Left lung (tissue), 10 donors: ENCODE measurements around the gene TMIGD3. TPM values are rescaled to one million over a fixed set of nuclear protein-coding genes. Genes with fewer than 3 reads are reported as not detected.

Experiments
- ATAC-seq: fragments of 200-7000 bp; cut with Tn5 transposase; one replicate; pipeline ENCODE4 v1.9.1; 2020; ENCODE audit warnings: moderate library complexity
- DNase-seq, 4 donors: peaks; one replicate each; pipeline ENCODE4 v3.0.0-alpha.2; 2013 to 2020
- H3K27ac ChIP-seq, 2 donors: fragments of 200-600 bp; sonication (generic) in 1 of 2; one replicate each; pipeline versions ENCODE4 v1.5.0 to v1.8.0; 2020 to 2021
- H3K27me3 ChIP-seq, 2 donors: fragments of 200-600 bp; sonication (generic) in 1 of 2; one replicate each; pipeline versions ENCODE4 v1.5.0 to v1.8.0; 2020 to 2021
- H3K36me3 ChIP-seq, 2 donors: fragments of 200-600 bp; sonication (generic) in 1 of 2; one replicate each; pipeline versions ENCODE4 v1.5.0 to v1.8.0; 2020 to 2021
- H3K4me1 ChIP-seq, 2 donors: fragments of 200-600 bp; one replicate each; pipeline ENCODE4 v1.8.0; 2021
- H3K4me3 ChIP-seq, 2 donors: fragments of 200-600 bp; sonication (generic) in 1 of 2; one replicate each; pipeline versions ENCODE4 v1.5.0 to v1.8.0; 2020 to 2021; ENCODE audit warnings: mild to moderate bottlenecking in 1 of 2
- H3K9me3 ChIP-seq, 2 donors: fragments of 200-600 bp; sonication (generic) in 1 of 2; one replicate each; pipeline versions ENCODE4 v1.5.0 to v1.8.0; 2020 to 2021
- intact Hi-C, 2 donors: fragments of 100-400 bp; cut with DNase I; formaldehyde crosslinking; loops; one replicate each; pipeline versions ENCODE4 v1.11.2 to v1.14.2; 2022
- polyA plus RNA-seq, 6 donors: library from polyadenylated mRNA; unstranded; fragments of 120-200 nt; gene quantifications; one replicate each; pipeline ENCODE4 v1.2.1, GENCODE V29; 2013; ENCODE audit not compliant: insufficient read length in 6 of 6
- total RNA-seq, 2 donors: library from RNA; stranded (reverse); fragmentation: NEBNext Ultra II Directional; extraction: Animal tissue kit (Norgen Biotek cat#: 25700); gene quantifications; one replicate each; pipeline ENCODE4 v1.2.1, GENCODE V29; 2021
- TF ChIP-seq, protein P1 (sequence below), 2 donors: fragments of 200-600 bp; sonication (generic) in 1 of 2; IDR thresholded peaks; one replicate each; pipeline versions ENCODE4 v1.5.0 to v1.8.0; 2021; ENCODE audit warnings: antibody characterized with exemption in 2 of 2
- donor health status: DM: no; HTN: yes; CAD: no.
- donor health status: DM: no; HTN: no; CAD: no.

TMIGD3 gene
- total and polyA plus RNA-seq, 8 donors = 0.14 to 27.0 (median 0.65) TPM

DNA sequence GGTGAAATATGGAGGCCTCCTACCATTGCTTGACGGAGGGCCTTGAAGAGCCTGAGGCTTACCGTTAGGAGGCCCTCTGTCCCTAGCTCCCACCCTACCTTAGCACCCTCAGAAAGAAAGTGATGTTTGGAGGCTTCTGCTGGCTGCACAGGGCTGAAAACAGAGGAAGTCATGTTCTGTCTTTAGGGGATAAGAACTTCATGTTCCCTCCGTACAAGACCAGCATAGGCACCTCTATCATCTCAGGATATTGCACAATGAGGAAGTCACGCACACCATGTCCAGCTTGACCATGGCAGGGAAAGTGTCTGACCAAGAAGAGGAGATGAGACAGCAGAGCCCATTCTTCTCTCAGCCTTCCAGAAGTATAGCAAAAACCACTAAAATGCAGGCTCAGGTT is 13.8 kb downstream of the TMIGD3 start:
- Histone ChIP-seq H3K27ac (peak overlapping the region; percentile 41 to 94), H3K36me3 (no peaks in the 10 kb centered on the region), H3K4me3 (no peak overlapping the region), H3K27me3 (no peaks in the 10 kb centered on the region), H3K4me1 (peaks cover 0 to 63% of the 10 kb centered on the region in 2 donors), H3K9me3 (no peaks in the 10 kb centered on the region)
- peak; percentile 70 for ATAC-seq
- TF ChIP-seq, protein P1, sequence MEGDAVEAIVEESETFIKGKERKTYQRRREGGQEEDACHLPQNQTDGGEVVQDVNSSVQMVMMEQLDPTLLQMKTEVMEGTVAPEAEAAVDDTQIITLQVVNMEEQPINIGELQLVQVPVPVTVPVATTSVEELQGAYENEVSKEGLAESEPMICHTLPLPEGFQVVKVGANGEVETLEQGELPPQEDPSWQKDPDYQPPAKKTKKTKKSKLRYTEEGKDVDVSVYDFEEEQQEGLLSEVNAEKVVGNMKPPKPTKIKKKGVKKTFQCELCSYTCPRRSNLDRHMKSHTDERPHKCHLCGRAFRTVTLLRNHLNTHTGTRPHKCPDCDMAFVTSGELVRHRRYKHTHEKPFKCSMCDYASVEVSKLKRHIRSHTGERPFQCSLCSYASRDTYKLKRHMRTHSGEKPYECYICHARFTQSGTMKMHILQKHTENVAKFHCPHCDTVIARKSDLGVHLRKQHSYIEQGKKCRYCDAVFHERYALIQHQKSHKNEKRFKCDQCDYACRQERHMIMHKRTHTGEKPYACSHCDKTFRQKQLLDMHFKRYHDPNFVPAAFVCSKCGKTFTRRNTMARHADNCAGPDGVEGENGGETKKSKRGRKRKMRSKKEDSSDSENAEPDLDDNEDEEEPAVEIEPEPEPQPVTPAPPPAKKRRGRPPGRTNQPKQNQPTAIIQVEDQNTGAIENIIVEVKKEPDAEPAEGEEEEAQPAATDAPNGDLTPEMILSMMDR (IDR thresholded peaks at IDR 0.05) = no peak
- no peak for DNase-seq
- intact Hi-C loops = no loop called here

DNA sequence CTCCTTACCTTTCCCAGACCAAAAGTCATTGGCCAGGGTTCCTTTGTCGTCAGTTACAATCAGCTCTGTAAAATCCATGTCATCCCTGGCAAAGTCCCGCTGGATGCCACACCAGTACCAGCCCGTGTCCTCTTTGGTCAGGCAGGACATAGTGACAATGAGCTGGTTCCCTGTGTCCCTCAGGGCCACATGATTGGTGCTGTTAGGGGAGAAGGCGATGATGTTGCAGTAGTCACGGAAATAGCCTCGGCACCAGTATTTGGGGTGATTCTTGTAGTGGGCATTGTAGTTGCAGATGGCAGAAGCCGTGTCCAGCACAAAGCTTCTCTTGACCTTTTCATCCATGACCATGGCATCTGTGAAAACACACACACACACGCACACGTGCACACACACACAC is 14.8 kb downstream of the TMIGD3 start:
- peak overlapping the region in 1 of 2 donors; percentile 28 for H3K4me3 ChIP-seq
- TF ChIP-seq, protein P1 (IDR thresholded peaks at IDR 0.05) = no peak
- H3K27me3 ChIP-seq = no peaks in the 10 kb centered on the region
- ATAC-seq (no peak), DNase-seq (no peak)
- H3K27ac ChIP-seq = peak overlapping the region in 1 of 2 donors; percentile 94
- no peaks in the 10 kb centered on the region for H3K9me3 ChIP-seq
- no peaks in the 10 kb centered on the region for H3K36me3 ChIP-seq
- intact Hi-C loops = no loop called here
- H3K4me1 ChIP-seq = peaks cover 0 to 66% of the 10 kb centered on the region in 2 donors

DNA sequence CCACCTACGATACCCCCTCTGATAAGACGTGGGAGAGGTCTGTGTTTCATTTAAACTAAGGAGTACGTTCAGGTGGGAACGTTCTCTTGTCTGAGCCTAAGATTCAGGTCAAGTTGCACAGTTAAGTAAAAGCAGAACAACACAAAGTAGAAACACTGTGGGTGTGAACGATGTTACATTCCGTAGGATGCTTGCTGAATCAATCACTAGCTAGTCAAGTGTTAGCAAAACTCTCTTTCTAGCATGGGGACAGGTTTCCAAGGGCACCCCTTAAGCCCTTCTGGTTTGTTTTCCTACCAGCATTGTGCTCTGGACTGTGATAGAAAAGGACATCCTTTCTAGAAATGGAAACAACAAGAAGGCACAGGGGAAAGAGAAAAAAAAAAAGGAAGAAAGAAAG is 16.3 kb downstream of the TMIGD3 start:
- intact Hi-C loops = no loop called here
- peak overlapping the region in 1 of 2 donors; percentile 94 for H3K27ac ChIP-seq
- DNase-seq (no peak), ATAC-seq (no peak)
- peaks cover 0 to 72% of the 10 kb centered on the region in 2 donors for H3K4me1 ChIP-seq
- no peaks in the 10 kb centered on the region for H3K27me3 ChIP-seq
- no peaks in the 10 kb centered on the region for H3K9me3 ChIP-seq
- TF ChIP-seq, protein P1 (IDR thresholded peaks at IDR 0.05) = no peak
- peak overlapping the region in 1 of 2 donors; percentile 28 for H3K4me3 ChIP-seq
- H3K36me3 ChIP-seq = no peaks in the 10 kb centered on the region

DNA sequence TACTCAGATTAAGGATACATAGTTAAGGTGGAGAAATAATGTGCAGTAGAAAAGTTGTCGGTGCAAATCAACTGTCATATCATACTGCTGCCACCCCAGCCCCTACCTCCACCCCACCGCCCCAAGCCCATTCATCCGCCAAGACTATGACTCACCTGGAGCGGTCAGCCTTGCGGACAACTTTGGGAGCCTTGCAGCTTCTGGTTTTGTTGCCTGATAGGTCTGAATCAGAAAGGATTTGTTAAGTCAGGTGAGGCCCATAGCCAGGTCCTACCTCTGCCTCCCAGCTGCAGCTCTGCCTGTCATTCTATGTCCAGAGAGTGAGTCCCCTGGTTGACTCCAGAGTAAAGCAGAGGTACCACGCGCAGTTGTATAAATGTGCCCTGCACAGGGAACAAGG is 17.0 kb downstream of the TMIGD3 start:
- H3K4me3 ChIP-seq = peak overlapping the region in 1 of 2 donors; percentile 28
- H3K36me3 ChIP-seq = no peaks in the 10 kb centered on the region
- TF ChIP-seq, protein P1 (IDR thresholded peaks at IDR 0.05) = no peak
- H3K27me3 ChIP-seq = no peaks in the 10 kb centered on the region
- H3K9me3 ChIP-seq = no peaks in the 10 kb centered on the region
- DNase-seq (no peak), ATAC-seq (no peak)
- intact Hi-C loops = no loop called here
- H3K4me1 ChIP-seq = peaks cover 0 to 72% of the 10 kb centered on the region in 2 donors
- H3K27ac ChIP-seq = no peak overlapping the region

DNA sequence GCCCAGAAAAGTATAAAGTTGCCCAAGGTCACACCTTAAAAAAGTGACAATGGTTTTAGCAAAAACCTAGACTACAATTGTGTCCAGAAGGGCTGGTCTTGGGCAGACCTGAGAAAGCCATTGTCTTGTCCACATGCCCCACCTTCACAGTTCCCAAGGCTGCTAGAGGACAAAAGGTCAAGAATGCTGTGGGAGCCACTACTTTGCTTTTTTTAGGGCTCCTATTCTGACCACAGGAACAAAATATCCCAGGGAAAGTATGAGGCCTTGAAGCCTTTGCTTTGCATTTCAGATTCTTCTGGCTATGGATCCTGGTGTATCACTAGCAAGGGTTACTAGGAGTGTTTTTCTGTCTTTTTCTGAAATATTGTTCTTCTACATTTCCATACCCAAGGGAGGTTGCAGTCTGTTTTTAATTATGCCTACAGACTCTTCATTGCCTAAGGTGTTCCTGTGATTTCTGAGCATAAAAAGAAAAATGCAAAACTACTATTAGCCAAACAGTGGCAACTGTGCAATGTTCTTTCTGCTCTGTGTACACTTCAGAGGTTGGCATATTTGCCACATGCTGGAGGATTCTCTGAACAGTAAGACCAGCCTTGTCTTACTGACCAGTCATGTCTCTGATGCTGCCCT is 18.9 kb downstream of the TMIGD3 start:
- Histone ChIP-seq H3K27me3 (no peaks in the 10 kb centered on the region), H3K4me3 (no peak overlapping the region), H3K27ac (peak overlapping the region in 1 of 2 donors; percentile 24), H3K9me3 (no peaks in the 10 kb centered on the region), H3K36me3 (no peaks in the 10 kb centered on the region), H3K4me1 (peaks cover 0 to 68% of the 10 kb centered on the region in 2 donors)
- DNase-seq = no peak
- TF ChIP-seq, protein P1 (IDR thresholded peaks at IDR 0.05) = no peak
- intact Hi-C loops = no loop called here
- ATAC-seq = no peak
